HG02852 (cell line): ENCODE data around the gene CHRNE.

Experiments
- ATAC-seq: cut with Tn5 transposase; IDR thresholded peaks from one replicate; pipeline ENCODE4 v1.9.1; 2021; ENCODE audit warnings: mild to moderate bottlenecking, moderate library complexity; ENCODE audit not compliant: unreplicated experiment

CHRNE gene

GRCh38 chr17:4903051-4903818 lies at the start of gene CHRNE:
Gene CHRNE (minus strand): TSS chr17:4903098. CDS start chr17:4903063, 35 bp downstream.
- no peak for ATAC-seq

- ATAC-seq = no peak
Observed at GRCh38 chr17:4951486-4951885, 48.6 kb upstream of the CHRNE start.

DNA sequence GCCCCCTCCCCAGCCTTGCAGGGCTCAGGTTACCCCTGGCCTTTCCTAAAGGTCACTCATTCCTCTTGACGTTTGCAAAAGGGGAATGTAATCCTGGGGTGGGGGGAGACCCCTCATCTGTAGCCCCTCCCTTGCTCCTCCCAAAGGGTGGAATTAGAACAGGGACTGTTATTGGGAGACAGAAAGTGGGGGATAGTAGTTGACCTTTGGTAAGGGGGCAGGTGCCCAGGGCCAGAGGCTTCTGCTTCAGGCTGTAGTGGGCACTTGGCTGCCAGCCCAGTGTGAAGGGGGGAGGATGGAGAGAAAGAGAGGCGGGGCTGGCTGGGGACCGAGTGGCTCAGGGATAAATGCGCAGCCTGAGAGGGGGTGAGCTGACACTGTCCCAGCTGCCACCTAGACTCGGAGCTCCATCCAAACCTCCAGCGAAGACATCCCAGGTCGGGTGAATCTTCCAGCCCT lies 47.9 kb upstream of the CHRNE start, which contains the start of gene ENO3:
Gene ENO3 (plus strand): TSS at position 374 of the 459 bp plus-strand sequence. CDS start 711 bp downstream, outside the sequence.
- no peak for ATAC-seq

DNA sequence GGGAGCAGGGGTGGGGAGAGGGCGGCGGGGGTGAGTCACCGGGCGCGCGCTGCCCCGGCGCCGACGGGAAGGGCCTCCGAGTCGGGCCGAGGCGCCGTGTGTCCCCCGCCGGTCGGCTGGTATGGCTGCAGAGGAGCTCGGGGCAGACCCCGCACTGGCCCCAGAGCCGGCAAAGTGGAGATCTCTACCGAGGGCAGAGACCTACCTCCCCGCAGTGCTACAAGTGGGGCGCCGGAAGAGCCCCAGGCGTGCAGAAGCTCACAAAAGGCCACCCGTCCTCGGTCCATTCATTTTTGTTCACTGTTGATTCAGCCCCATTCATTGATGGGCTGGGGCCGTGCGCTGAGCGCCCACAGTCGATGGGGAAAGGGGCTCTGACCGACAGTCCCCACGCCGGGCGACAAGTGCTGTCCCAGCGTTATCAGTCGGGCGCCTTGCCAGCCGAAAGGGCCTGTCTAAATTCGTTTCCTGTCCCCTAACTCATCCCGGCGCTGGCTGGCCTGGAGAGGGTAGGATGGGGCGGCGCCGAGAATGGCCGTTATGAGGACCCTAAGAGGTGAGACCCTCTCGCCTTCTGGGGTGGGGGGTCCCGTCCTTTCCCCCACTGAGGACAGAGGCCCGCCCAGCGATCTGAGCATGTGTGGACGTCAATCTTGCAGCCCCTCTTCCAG lies 47.3 kb upstream of the CHRNE start:
- ATAC-seq = peak; percentile 3

DNA sequence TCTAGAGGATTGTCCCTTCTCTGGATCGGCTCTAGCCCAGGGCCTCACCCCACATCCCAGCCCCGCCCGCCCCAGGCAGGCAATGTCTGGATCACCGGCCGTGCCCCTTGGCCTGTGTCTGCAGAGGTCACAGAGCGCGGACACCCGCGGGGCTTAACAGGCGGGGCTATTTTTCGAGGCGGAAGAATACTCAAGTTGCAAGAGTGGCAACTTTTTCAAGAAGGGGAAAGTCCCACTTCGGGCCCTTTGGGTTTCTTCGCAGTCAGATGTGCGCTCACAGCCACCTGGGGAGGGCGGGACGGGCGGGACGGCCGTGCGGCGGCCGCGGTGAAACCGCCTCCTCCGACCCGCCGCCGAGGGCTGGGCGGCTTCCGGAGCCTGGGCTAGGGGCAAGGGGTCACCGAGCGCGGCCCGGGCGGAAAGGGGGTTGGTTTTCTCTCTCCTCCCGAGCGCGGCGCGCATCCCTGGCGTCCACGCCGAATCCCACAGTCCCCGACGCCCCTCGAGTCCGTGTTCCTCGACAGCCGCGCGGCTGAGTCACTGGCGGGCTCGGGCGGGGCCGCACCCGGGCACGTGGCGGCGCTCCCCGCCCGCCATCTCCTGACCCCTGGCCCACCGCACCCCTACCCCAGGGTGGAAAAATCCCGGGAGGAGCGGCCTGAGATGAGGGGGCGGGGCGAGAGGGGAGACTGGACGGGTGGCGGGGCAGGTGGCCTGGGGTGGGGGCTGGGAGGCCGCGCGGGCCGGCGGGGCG lies 46.6 kb upstream of the CHRNE start:
- peak; percentile 30 for ATAC-seq

DNA sequence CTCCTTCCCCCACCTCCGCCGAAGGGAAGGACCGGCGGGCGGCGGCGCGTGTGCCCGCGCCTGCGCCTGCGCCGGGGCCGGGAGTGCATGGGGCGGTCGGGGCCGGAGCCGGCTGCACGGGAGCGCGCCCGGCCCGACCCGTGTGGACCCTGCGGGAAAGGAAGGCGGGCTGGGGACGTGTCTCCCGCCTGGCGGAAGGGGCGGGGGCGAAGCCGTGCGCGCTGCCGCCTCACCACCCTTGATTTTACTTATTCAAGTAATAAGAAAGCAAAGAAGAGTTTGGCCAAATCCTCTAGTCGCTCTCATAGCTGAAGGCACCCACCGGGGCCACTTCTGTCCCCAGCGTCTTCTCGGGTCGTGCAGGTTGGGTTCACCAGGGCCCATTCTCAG lies 46.0 kb upstream of the CHRNE start:
- ATAC-seq = peak; percentile 33

GRCh38 chr17:4948166-4948930 lies 45.5 kb upstream of the CHRNE start, which contains the start of gene PFN1:
Gene PFN1 (minus strand): TSS chr17:4948530. CDS start chr17:4948394, 136 bp downstream.
- ATAC-seq = peak; percentile 16

DNA sequence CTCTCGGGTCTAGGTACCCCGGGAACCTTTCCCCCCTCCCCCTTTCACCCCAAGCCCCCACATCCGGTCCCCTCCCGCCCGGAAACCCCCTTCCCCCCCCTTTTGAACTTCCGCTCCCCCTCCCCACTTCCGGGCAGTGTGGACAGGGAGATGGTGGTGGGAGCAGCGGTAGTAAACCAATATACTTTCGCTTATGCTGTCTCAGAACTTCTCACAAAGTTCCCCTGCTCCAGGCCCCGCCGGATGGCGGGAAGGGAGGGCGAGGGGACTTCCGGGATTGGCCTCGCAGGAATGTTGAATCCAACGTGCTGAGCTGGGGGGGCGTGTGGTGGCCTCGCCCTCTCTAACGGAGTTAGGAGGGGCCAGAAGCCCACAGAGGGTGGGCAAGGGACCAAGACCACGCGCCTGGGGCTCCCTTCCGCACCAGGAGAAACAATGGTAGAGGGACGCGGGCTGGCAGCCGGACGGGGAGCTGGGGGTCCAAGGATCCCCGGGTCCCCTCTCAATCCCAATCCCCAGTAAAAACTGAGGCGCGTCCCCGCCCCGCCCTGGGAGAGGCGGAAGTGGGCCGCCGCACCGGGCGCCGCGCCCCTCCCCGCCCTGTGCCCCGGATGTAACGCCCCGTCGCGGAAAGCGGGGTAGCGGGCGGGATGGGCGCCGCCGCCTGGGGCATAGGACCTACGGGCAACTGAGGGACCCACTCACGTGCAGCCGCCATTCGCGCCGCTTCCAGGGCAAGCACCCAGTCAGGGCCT lies 44.7 kb upstream of the CHRNE start:
- ATAC-seq = no peak

GRCh38 chr17:4947010-4947410 lies 44.1 kb upstream of the CHRNE start:
- ATAC-seq = no peak

- ATAC-seq = no peak
Observed at GRCh38 chr17:4946312-4946976, 43.5 kb upstream of the CHRNE start.

DNA sequence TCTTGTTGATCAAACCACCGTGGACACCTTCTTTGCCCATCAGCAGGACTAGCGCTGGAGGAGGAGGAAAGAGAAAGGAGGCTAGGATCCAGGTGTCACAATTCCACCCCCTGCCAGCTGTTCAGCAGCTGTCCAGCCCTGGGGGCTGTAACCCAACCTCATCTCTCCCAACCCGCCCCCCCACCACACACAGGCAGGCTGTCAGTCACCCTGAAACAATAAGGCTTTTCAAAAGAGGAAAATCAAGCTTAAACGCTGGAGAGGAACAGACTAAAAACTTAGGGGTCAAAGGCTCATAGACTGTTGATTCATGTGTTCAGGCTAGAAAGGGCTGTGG lies 43.0 kb upstream of the CHRNE start:
- no peak for ATAC-seq

GRCh38 chr17:4945176-4945943 lies 42.5 kb upstream of the CHRNE start:
- peak; percentile 25 for ATAC-seq

DNA sequence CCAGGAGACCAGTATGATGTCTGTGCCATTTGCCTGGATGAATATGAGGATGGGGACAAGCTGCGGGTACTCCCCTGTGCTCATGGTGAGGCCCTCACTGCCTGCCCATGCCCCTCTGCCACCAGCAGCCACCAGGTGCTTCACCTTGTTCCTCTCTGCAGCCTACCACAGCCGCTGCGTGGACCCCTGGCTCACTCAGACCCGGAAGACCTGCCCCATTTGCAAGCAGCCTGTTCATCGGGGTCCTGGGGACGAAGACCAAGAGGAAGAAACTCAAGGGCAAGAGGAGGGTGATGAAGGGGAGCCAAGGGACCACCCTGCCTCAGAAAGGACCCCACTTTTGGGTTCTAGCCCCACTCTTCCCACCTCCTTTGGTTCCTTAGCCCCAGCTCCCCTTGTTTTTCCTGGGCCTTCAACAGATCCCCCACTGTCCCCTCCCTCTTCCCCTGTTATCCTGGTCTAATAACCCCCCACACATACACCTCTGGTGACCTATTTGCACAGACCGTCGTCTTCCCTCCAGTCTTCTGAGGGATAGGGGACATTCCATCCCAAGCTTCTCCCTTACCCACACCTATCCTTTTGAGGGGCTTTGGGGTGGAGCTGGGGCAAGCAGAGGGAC lies 41.8 kb upstream of the CHRNE start:
- ATAC-seq = no peak

DNA sequence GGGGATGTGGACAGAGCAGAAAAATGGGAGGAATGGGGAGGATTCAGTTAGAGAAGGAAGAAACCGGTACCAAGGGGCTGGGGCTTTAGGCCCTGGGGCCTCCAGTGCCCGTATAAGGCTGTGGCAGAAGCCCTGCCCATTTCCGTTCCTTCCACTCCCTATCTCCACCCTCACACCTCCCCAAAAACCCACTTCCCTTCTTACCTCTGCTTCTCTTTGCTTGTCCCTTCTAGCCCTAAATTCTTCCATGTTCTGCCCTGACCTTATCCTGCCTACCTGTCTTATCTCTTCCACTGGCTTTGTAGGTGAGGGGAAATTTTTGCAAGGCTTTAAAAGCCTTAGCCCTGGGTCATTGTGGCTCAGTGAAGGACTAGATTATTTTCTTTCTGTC lies 41.3 kb upstream of the CHRNE start:
- ATAC-seq = no peak

GRCh38 chr17:4942760-4943508 lies 40.0 kb upstream of the CHRNE start:
- ATAC-seq = no peak

GRCh38 chr17:4941319-4941610 lies 38.4 kb upstream of the CHRNE start:
- ATAC-seq = no peak

- ATAC-seq = no peak
Observed at GRCh38 chr17:4940555-4941318, 37.8 kb upstream of the CHRNE start.
